GM19099 (cell line): ENCODE results near the gene ANO9.

ENCODE experiments used
- POLR2A ChIP-seq: IDR thresholded peaks from 3 replicates; pipeline ENCODE4 v1.6.1; 2011; ENCODE audit warnings: low read depth; ENCODE audit not compliant: insufficient read length; ENCODE audit errors: extremely low read depth

Gene ANO9

DNA sequence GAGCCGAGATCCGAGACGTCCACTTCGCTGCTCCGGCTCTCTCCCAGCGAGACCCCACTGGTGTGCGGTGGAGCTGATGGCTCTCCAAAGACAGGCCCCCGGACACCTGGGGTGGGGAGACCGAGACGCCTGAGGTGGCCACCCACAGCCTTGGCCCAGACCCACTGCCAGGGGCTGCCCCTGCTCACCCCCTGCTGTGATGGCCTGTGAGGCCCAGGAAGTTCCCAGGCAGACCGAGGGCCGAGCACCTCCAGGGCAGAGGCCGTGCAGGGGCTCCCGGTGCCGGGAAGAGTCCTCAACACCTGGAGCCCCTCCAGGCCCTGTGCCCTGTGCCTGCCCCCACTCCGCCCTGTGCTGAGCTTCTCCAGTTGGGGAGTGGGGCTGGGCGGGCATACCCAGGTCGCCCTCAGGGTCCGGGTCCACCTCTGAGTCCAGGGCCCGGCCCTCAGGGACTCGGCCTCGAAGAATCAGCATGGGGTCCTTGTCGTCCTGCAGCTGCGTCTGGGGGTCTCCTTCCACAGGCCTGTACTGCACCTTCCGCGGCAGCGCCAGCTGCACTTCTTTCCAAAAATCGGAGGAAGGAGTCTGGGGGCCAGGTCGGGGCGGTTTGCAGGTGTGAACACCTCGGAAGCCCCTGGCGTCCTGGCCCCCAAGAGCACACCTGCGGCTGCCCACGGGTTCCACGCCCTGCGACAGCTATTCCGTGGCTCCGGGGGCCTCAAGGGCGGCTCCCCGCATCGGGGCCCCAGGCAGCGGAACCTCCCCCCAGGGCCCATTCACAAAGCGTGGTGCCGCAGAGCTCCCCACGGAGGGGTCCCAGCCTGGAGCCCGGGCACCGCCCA is 35.6 kb downstream of the ANO9 start:
- no peak for TF ChIP-seq POLR2A

DNA sequence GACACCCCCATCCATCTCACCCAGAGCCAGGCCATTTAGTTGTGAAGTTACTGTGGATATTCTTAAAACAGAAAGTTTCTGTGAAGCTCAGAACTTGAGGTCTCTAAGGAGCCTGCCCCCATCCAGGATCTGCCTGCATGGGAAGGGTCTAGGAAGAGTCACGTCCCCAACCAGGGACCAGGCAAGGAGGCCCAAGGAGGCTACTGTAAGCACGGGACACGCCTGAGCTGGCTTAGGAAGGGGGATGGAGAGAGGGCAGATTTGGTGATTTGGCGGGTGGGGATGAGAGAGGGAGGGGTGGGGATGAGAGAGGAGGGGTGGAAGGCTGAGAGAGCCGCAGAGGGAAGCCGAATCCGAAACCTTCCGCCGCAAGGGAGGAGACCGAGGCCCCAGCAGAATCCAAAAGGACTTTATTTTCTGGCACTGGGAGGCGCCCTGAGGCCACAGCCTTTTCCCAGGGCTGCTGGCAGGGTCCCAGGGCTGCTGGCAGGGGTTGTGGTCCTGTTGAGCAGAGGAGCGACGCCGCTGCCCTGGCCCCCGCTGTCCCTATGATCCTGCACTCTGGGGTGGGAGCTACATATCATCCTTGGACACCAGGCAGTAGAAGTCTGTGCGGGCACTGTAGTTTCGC is 36.4 kb downstream of the ANO9 start:
- no peak for TF ChIP-seq POLR2A

DNA sequence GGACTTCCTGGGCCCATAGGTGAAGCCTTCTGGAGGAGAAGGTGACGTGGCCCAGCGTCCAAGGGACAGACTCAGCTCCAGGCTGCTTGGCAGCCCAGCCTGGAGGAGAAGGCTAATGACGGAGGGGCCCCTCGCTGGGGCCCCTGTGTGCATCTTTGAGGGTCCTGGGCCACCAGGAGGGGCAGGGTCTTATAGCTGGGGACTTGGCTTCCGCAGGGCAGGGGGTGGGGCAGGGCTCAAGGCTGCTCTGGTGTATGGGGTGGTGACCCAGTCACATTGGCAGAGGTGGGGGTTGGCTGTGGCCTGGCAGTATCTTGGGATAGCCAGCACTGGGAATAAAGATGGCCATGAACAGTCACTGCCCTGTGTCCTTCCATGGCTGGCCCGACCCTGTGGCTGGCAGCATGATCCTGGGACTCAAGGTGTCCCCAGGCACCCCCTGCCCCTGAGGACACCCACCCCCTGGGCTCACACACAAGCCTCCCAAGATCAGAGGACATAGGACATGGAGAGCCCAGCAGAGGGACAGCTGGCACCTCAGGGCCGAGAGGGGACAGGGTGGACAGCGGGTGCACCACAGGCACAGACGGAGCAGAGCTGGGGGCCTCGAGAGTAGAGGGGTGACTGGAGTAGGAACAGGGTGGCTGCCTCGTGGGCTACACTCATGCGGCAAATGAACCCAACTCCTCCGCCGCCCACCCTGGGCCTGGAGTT is 37.1 kb downstream of the ANO9 start:
- TF ChIP-seq POLR2A = no peak

DNA sequence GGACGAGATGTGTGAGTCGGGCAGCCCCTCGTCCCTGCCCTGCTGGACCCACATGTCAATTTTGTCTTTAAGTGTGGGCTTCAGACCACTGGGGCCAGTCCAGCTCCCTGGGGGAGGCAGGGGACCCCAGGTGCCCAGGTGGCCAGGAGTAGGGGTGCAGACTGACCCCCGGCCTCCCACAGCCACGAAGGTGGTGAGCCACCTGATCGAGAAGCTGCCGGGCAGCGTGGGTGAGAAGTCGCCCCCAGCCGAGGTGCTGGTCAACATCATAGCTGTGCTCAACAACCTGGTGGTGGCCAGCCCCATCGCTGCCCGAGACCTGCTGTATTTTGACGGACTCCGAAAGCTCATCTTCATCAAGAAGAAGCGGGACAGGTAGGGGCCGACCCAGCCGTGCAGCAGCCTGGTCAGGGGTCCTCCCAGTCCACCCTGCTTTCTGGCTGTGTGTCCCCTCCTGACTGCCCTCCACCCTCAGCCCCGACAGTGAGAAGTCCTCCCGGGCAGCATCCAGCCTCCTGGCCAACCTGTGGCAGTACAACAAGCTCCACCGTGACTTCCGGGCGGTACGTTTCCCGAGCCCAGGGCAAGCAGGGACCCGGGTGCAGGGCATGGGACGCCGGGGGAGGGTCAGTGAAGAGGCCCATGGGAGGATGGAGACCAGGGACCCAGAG is 37.9 kb downstream of the ANO9 start:
- no peak for TF ChIP-seq POLR2A

DNA sequence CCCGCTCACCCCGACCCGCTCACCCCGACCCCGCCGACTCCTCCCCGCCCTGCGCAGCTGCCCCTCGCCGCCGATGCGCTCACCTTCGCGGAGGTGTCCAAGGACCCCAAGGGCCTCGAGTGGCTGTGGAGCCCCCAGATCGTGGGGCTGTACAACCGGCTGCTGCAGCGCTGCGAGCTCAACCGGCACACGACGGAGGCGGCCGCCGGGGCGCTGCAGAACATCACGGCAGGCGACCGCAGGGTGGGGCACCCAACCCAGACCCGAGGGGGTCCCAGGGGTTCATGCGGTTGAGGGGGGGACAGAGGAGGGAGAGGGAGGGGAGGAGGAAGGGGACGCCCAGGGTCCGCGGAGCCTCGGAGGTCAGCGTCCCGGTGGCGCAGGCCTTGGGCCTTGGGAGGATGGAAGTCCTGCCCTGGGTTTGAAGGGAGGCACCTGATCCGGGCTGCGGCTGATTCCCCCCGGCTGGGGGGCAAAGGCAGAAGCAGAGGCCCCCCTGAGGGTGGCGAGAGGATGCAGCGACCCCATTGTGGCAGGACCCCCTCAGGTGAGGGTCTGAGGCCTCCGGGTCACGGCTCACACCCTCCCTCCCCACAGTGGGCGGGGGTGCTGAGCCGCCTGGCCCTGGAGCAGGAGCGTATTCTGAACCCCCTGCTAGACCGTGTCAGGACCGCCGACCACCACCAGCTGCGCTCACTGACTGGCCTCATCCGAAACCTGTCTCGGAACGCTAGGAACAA is 38.6 kb downstream of the ANO9 start:
- TF ChIP-seq POLR2A = no peak

DNA sequence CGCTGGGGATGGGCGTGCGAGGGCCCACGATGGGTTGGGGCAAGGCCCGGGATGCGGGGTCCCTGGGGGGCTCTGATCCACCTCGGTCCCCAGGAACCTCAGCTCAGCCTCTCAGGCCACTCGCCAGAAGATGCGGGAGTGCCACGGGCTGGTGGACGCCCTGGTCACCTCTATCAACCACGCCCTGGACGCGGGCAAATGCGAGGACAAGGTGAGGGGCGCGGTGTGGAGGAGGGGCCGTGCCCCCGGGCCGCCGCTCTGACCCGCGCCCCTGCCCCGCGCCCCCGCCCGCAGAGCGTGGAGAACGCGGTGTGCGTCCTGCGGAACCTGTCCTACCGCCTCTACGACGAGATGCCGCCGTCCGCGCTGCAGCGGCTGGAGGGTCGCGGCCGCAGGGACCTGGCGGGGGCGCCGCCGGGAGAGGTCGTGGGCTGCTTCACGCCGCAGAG is 41.5 kb downstream of the ANO9 start:
- no peak for TF ChIP-seq POLR2A

DNA sequence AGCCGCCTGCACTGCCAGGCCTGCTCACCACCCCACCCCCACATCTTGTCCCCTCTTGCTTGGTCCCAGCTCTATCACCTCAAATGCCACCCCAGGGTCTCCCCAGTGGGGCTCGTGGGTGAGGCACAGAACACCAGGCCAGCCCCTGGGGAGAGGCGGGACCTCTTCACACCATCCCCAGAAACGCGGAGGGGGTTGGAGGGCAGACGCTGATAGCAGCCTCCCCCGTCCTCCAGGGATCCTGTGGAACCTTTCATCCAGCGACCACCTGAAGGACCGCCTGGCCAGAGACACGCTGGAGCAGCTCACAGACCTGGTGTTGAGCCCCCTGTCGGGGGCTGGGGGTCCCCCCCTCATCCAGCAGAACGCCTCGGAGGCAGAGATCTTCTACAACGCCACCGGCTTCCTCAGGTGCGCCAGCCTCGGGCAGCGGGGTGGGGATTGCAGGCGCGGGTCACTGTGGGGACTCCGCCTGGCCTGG is 42.0 kb downstream of the ANO9 start:
- TF ChIP-seq POLR2A = no peak

DNA sequence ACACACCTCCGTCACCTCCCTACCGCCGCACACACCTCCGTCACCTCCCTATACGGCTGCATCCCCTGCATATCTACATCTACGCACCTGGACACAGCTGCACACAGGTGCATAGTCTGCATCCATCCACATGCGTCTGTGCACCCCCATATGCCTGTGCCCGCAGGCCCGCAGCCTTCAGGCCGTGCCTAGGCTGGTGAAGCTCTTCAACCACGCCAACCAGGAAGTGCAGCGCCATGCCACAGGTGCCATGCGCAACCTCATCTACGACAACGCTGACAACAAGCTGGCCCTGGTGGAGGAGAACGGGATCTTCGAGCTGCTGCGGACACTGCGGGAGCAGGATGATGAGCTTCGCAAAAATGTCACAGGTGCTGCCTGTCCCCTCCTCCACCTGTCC is 43.0 kb downstream of the ANO9 start:
- no peak for TF ChIP-seq POLR2A

DNA sequence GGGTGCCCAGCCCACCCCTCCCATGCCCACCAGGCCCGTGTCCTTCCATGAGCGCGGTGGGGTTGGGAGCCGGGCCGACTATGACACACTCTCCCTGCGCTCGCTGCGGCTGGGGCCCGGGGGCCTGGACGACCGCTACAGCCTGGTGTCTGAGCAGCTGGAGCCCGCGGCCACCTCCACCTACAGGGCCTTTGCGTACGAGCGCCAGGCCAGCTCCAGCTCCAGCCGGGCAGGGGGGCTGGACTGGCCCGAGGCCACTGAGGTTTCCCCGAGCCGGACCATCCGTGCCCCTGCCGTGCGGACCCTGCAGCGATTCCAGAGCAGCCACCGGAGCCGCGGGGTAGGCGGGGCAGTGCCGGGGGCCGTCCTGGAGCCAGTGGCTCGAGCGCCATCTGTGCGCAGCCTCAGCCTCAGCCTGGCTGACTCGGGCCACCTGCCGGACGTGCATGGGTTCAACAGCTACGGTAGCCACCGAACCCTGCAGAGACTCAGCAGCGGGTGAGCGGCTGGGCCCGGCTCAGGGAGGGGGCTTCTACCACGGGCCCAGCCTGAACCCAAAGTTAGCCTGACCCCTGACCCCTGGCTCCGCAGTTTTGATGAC is 44.8 kb downstream of the ANO9 start:
- TF ChIP-seq POLR2A = no peak

DNA sequence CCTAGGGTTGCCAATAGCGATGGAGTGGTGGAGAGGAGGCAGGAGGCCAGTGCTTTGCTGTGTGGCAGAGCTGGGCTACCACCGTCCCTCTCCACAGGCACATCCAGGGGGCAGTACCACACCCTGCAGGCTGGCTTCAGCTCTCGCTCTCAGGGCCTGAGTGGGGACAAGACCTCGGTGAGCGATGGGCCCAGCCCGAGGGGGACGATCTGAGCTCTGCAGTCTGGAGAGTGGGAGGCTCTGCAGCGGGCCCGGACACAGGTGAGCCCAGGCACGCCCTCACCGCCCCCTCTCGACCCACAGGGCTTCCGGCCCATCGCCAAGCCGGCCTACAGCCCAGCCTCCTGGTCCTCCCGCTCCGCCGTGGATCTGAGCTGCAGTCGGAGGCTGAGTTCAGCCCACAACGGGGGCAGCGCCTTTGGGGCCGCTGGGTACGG is 45.3 kb downstream of the ANO9 start:
- TF ChIP-seq POLR2A = no peak

DNA sequence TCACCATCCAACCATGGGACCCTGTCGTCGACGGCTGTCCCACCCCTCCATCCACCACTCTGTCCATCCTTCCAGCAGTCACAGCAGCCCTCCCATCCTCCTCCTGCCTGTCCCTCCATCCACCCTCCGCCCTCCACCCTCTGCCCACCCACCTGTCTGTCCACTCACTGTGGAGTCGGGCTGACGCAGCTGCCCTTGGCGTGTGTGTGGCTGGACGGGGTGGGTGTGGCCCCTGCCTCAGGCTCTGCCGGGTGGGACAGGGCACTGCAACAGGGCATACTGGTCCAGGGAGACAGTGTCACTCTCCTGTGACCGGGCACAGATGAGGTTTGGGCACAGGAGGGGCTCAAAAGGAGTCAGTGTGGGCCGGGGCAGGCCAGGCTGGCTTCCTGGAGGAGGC is 45.9 kb downstream of the ANO9 start:
- TF ChIP-seq POLR2A = no peak

DNA sequence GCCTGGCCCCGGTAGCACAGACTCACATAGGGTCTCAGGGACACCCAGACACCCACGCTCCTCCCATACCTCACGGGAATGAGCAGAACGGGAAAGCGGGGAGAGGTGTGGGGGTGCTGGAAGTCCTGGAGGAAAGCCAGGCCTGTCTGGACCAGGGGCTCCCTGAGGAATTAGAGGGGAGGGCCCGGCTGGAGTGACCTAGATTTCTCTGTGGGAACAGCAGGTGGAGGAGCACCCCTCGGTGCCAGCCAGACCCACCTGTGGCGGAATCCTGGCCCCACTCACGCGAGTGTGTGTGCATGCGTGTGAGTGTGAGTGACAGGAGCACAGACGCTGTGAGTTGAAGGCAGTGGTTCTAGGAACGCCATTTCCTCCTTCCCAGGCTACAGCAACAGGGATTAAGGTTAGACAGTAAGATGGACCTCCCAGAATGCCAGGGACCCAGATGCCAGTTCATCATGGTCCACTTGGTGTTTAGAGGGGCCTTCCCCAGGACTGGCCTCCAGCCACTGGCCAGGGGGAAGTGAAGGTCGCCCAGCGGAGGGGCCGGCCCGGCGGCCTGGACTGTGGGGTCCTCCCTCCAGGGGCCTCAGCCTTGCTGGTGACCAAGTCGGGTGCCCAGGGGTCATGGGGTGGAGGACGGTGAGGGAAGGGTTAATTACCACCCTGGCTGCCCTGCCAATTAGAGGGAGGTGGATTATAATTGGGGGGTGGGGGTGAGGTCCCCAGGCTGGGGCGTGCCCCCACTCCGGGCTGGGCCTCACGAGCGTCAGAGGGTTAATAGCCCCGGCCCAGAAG is 46.8 kb downstream of the ANO9 start:
- no peak for TF ChIP-seq POLR2A
